ENCODE results near the gene TBC1D17. TPM values are rescaled to one million over a fixed set of nuclear protein-coding genes. Genes with fewer than 3 reads are reported as not detected.

The TBC1D17 gene
- total RNA-seq, 4 donors from 2014 or later: 47.7 to 56.5 (median 49.0) TPM

DNA sequence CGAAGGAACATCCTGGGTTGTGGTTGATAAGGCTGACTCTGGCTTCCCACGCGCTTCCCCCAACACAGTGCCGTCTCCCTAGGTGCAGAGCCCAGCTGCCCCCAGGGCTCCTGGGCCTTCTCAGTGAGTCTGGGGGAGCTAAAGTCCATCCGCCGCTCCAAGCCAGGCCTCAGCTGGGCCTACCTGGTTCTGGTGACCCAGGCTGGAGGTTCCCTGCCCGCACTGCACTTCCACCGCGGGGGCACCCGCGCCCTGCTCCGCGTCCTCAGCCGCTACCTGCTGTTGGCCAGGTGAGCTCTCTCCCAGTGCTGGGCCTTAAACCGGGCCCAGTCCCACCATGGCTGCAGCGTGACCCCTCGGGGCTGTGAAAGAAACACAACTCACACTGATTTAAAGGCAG is 3.7 kb downstream of the TBC1D17 start:
- peaks cover 0 to 25% (median 9%) of the 10 kb centered on the region in 4 donors for H3K4me1 ChIP-seq
- TF ChIP-seq, protein P1, sequence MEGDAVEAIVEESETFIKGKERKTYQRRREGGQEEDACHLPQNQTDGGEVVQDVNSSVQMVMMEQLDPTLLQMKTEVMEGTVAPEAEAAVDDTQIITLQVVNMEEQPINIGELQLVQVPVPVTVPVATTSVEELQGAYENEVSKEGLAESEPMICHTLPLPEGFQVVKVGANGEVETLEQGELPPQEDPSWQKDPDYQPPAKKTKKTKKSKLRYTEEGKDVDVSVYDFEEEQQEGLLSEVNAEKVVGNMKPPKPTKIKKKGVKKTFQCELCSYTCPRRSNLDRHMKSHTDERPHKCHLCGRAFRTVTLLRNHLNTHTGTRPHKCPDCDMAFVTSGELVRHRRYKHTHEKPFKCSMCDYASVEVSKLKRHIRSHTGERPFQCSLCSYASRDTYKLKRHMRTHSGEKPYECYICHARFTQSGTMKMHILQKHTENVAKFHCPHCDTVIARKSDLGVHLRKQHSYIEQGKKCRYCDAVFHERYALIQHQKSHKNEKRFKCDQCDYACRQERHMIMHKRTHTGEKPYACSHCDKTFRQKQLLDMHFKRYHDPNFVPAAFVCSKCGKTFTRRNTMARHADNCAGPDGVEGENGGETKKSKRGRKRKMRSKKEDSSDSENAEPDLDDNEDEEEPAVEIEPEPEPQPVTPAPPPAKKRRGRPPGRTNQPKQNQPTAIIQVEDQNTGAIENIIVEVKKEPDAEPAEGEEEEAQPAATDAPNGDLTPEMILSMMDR (IDR thresholded peaks at IDR 0.05): no peak
- TF ChIP-seq EP300 (IDR thresholded peaks at IDR 0.05) (no peak), POLR2A (IDR thresholded peaks at IDR 0.05) (no peak)
- peaks cover 21 to 75% (median 45%) of the 10 kb centered on the region in 3 donors for H3K36me3 ChIP-seq
- DNase-seq (ENCODE audit: low spot score in 2 of 2): no peak
- WGBS, 2 donors: 92 to 96% methylated on average over 14 to 17 of the region's 17 CpGs
- H3K4me3 ChIP-seq: no peak overlapping the region
- H3K27ac ChIP-seq: no peak overlapping the region
- H3K27me3 ChIP-seq: no peaks in the 10 kb centered on the region
- peaks cover 0 to 5% (median 0%) of the 10 kb centered on the region in 4 donors for H3K9me3 ChIP-seq

DNA sequence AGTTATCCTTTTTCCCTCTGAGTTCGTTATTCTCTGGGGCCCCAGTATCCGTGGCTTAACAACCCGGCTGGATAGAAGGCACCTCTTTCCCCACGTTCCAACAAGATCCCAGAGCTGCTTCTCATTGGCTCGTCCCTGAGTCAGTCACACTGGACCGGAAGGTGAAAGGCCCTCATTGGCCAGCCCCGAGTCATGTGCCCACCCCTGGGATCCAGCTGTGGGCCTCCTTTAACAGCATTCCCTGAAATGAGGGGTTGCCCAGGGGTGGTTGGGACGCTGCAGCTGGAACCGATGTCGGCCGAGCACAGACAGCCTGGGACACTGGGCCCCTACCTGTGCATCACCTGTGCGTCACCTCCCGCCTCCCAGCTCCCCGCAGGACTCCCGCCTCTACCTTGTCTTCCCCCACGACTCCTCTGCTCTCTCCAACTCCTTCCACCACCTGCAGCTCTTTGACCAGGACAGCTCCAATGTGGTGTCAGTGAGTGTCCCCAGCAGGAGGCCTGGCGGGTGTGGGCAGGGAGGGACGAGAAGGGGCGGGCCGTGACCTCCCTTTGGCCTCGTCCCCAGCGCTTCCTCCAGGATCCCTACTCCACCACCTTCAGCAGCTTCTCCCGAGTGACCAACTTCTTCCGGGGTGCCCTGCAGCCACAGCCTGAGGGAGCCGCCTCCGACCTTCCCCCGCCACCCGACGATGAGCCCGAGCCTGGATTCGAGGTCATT is 4.3 kb downstream of the TBC1D17 start:
- WGBS, 2 donors: 88% methylated on average over 29 to 31 of the region's 31 CpGs
- no peak for TF ChIP-seq EP300 (IDR thresholded peaks at IDR 0.05)
- no peak for TF ChIP-seq POLR2A (IDR thresholded peaks at IDR 0.05)
- TF ChIP-seq, protein P1 (IDR thresholded peaks at IDR 0.05): no peak
- Histone ChIP-seq H3K36me3 (peaks cover 21 to 81% (median 45%) of the 10 kb centered on the region in 3 donors), H3K27me3 (no peaks in the 10 kb centered on the region), H3K4me1 (peaks cover 0 to 25% (median 9%) of the 10 kb centered on the region in 4 donors), H3K9me3 (peaks cover 0 to 5% (median 0%) of the 10 kb centered on the region in 4 donors), H3K27ac (no peak overlapping the region), H3K4me3 (no peak overlapping the region)
- DNase-seq (ENCODE audit: low spot score in 2 of 2): no peak

DNA sequence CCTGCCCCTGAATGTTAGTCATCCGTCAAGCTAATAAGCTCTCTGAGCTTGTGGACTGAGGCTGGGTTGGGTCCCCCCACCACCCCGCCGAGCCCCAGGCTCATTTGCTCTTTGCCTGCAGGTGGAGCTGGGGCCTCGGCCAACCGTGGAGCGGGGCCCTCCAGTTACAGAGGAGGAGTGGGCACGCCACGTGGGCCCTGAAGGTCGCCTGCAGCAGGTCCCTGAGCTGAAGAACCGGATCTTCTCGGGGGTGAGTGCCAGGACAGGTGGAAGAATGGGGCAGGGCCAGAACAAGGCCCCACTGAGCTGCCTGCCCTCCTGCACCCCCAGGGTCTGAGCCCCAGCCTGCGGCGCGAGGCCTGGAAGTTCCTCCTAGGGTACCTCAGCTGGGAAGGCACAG is 5.1 kb downstream of the TBC1D17 start:
- Histone ChIP-seq H3K9me3 (peaks cover 0 to 5% (median 0%) of the 10 kb centered on the region in 4 donors), H3K36me3 (peaks cover 21 to 89% (median 45%) of the 10 kb centered on the region in 3 donors), H3K4me1 (peaks cover 0 to 25% (median 9%) of the 10 kb centered on the region in 4 donors), H3K4me3 (no peak overlapping the region), H3K27ac (no peak overlapping the region), H3K27me3 (no peaks in the 10 kb centered on the region)
- no peak for TF ChIP-seq EP300 (IDR thresholded peaks at IDR 0.05)
- TF ChIP-seq POLR2A (IDR thresholded peaks at IDR 0.05): no peak
- TF ChIP-seq, protein P1 (IDR thresholded peaks at IDR 0.05): no peak
- DNase-seq (ENCODE audit: low spot score in 2 of 2): no peak
- 96% methylated on average over 14 of the region's 14 CpGs for WGBS, 2 donors

DNA sequence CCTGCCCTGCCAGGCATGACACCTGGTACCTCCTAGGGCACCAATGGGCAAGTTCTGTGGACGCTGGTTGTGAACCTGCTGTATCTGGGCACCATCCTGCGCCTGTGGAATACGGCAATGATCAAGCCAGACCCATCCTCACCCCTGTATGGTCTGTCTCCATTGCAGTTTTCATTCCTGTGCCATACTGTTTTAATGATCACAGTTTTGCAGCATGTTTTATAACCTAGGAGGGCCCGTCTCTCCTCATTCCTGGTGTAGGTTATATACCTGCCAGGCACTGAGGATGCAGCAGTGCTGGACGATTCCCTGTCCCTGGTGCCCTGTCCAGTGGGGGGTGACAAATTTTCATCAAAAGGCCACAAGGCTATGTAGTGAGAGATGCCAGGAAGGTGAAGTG is 5.6 kb downstream of the TBC1D17 start:
- 97 to 99% methylated on average over 5 of the region's 5 CpGs for WGBS, 2 donors
- H3K4me3 ChIP-seq: no peak overlapping the region
- H3K4me1 ChIP-seq: peaks cover 0 to 25% (median 9%) of the 10 kb centered on the region in 4 donors

DNA sequence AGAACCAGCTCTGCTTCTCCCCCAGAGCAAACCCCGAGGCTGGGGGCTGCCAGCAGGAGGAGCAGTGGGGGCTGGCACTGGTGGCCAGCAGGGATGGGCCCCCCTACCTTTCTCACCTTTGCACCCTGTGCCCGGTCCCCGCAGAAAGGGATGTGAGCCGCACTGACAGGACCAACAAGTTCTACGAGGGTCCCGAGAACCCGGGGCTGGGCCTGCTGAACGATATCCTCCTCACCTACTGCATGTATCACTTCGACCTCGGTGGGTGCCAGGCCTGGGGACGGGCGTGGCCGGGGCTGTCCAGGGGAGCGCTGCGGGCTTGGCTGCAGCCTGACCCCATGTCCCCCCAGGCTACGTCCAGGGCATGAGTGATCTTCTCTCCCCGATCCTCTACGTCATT is 6.6 kb downstream of the TBC1D17 start:
- H3K4me1 ChIP-seq: peaks cover 0 to 15% (median under 1%) of the 10 kb centered on the region in 4 donors
- no peak overlapping the region for H3K4me3 ChIP-seq
- H3K36me3 ChIP-seq: peaks cover 20 to 100% (median 45%) of the 10 kb centered on the region in 3 donors
- H3K27ac ChIP-seq: no peak overlapping the region
- no peak for TF ChIP-seq EP300 (IDR thresholded peaks at IDR 0.05)
- TF ChIP-seq, protein P1 (IDR thresholded peaks at IDR 0.05): no peak
- TF ChIP-seq POLR2A (IDR thresholded peaks at IDR 0.05): no peak
- H3K9me3 ChIP-seq: peaks cover 0 to 5% (median 0%) of the 10 kb centered on the region in 4 donors
- H3K27me3 ChIP-seq: no peaks in the 10 kb centered on the region
- no peak for DNase-seq (ENCODE audit: low spot score in 2 of 2)
- WGBS, 2 donors: 96 to 98% methylated on average over 15 to 17 of the region's 18 CpGs

More for the DNA sequence above, 5.6 kb downstream of the TBC1D17 start:
- DNase-seq (ENCODE audit: low spot score in 2 of 2): no peak
- H3K9me3 ChIP-seq: peaks cover 0 to 5% (median 0%) of the 10 kb centered on the region in 4 donors
- peaks cover 21 to 94% (median 45%) of the 10 kb centered on the region in 3 donors for H3K36me3 ChIP-seq
- TF ChIP-seq POLR2A (IDR thresholded peaks at IDR 0.05): no peak
- TF ChIP-seq, protein P1 (IDR thresholded peaks at IDR 0.05): no peak
- no peak overlapping the region for H3K27ac ChIP-seq
- H3K27me3 ChIP-seq: no peaks in the 10 kb centered on the region
